H54 (cell line): ENCODE results near the gene FAM149B1.
"Not testable (repeated sequence)": the region's sequence is repeated elsewhere in the genome, so short reads cannot be mapped to it uniquely, and the experiment has no call there.

Experiments
- DNase-seq: peaks from one replicate; pipeline ENCODE4 v3.0.0; 2011; ENCODE audit warnings: low spot score, mixed read lengths; ENCODE audit not compliant: insufficient read length
- FAIRE-seq: peaks from 3 replicates; lab custom pipeline; 2011; peaks lifted over from hg19 to GRCh38; lab: Jason Lieb, UNC
- POLR2A ChIP-seq: IDR thresholded peaks from 2 replicates; pipeline ENCODE4 v1.6.1; 2011; ENCODE audit warnings: low read depth, mild to moderate bottlenecking, low read length

The FAM149B1 gene

DNA sequence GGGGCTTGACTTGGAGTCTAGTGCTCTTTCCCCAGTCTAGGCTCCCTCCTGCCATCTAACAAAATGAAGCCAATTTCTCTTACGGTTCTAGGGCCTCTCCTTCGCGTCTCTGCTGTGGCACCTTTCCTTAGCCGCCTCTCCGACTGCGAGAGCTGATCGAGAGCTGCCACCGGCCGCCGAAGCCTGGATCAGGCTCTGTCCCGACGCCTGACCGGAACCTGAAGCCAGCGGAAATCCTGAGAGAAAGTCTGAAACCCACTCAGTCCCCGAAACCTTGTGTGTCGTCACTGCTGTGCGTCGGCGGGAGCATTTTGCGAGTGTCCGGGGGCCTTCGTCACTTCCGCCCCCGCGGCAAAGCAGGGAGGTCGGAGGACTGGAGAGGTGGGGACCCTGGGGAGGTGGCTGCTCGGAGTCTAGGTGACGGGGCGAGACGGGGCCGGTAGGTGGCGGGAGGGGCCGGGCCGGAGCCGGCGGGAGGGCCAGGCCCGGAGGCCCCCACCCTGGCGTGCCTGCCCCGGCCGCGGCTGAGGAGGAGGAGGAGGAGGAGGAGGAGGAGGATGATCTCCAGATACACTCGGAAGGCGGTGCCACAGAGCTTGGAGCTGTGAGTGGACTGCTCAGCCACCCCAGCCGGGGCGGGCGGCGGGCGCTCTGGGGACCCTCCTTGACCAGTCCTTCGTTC is at the start of gene FAM149B1, which contains the start of gene ECD:
TSS of gene FAM149B1 (plus strand) at position 337 of the 682 bp plus-strand sequence. CDS start at position 558, 221 bp downstream.
TSS of gene ECD (minus strand) at position 226 of the 682 bp plus-strand sequence. CDS start 4,071 bp downstream, outside the sequence.
- peak; percentile 90 for TF ChIP-seq POLR2A
- FAIRE-seq (peak; percentile 99), DNase-seq (peak; percentile 84)

DNA sequence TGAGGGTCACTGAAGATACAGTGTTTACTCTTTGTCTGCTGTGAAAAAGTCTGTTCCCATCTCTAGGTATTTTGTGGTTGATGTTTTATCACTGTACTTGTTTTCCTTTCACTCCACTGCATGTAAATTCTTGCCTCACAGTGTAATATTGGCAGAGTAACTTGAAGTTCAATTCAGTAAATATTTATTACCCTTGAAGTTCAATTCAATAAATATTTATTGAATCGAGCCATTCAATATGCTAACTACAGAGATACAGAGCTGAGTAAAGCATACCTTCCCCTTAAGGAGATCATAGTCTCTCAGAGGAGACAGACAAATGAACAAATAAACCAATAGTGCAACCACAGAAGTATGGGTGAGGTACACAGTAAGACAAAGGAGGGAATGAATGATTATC is 48.5 kb upstream of the FAM149B1 start:
- DNase-seq (no peak), FAIRE-seq (no peak)
- no peak for TF ChIP-seq POLR2A

GRCh38 chr10:73119952-73120351 is 48.0 kb upstream of the FAM149B1 start:
- TF ChIP-seq POLR2A = no peak
- FAIRE-seq = no peak
- DNase-seq = no peak

DNA sequence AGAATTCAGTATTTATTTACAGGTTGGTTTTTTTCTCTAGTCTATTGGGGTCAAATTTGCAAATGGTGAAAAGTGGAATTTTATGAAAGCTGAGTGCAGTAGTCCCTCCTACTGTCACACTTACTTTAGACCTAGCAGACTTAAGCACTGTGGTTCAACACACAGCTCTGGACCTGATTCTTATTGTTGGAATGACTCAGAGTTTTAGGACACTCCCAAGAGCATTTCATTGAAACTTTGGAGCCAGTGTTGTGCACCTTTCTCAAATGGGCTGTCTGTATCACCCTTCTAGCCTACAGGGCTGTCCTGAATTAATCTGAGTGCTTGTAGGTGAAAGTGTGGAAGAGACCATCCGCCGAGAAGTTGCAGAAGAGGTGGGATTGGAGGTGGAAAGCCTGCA is 41.6 kb upstream of the FAM149B1 start:
- peak; percentile 87 for FAIRE-seq

DNA sequence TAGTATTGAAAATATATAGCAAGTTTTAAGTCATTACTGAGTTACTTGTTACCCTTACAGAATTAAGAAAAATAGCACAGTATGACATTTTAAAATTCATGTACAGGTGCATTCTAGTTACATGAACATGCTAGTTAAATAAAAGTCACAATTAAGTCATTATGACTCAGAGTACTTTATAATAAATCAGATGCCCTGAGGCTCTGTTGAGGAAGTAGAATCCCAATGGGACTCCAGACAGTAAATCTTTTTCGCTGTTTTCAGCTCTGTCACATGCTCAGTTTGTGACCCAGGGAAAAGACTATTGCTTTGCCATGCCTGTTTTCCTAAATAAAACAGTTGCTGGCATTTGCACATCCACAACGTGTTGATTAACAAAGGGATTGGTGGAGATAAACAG is 36.6 kb upstream of the FAM149B1 start:
- DNase-seq (no peak), FAIRE-seq (peak; percentile 86)
- TF ChIP-seq POLR2A = no peak

More for the DNA sequence above, 41.6 kb upstream of the FAM149B1 start:
- no peak for TF ChIP-seq POLR2A
- DNase-seq = no peak

GRCh38 chr10:73131913-73132686 is 35.8 kb upstream of the FAM149B1 start:
- TF ChIP-seq POLR2A = no peak
- FAIRE-seq (peak; percentile 88), DNase-seq (no peak)

- FAIRE-seq (peak; percentile 33), DNase-seq (no peak)
- no peak for TF ChIP-seq POLR2A
These were observed 33.2 kb upstream of the FAM149B1 start for GRCh38 chr10:73134727-73135126.

GRCh38 chr10:73136627-73137026 is 31.3 kb upstream of the FAM149B1 start:
- no peak for DNase-seq
- no peak for TF ChIP-seq POLR2A
- peak; percentile 36 for FAIRE-seq

DNA sequence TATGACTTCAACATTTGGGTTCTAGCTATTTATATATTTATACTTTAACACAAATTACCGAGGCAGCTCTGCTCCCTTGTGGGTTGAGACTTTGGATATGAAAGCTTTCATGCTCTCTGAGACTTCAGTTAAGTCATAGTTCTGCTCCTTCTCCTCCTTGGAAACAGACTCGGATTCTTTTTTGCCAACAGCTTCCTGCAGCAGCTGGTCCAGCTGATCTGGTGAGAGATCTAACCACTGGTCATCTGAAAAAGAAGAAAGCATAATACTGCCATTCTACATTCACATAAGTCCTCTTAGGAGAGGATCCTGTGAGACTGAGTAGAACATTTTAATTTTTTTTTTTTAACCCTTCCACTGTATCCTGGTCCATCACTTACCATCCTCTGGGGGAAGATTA is 28.7 kb upstream of the FAM149B1 start:
- no peak for DNase-seq
- TF ChIP-seq POLR2A = no peak
- FAIRE-seq = no peak

GRCh38 chr10:73141603-73142002 is 26.3 kb upstream of the FAM149B1 start:
- FAIRE-seq (no peak), DNase-seq (no peak)
- TF ChIP-seq POLR2A = no peak

GRCh38 chr10:73150633-73151413 is 17.1 kb upstream of the FAM149B1 start:
- not testable (repeated sequence) for DNase-seq, FAIRE-seq

GRCh38 chr10:73152009-73152408 is 15.9 kb upstream of the FAM149B1 start:
- TF ChIP-seq POLR2A = no peak
- FAIRE-seq (peak; percentile 53), DNase-seq (no peak)

DNA sequence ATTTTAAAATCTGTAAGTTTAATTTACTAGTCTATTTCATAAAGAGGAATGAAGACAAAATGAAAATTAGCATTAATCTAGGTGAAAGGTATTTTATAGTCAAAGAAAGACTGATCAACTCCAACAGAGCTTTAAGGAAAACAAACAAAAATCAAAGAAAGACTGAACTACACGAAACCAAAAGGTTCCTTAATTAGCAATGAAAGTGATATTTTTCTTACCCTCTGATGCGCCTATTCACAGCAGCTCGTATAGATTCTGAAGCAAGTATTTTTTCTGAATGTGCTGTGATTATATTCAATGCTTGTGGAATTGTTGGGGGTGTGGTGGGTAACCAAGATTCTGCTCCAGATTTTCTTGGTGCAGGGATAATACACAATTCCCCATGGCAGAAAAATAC is 11.9 kb upstream of the FAM149B1 start:
- FAIRE-seq (peak; percentile 57), DNase-seq (no peak)
- no peak for TF ChIP-seq POLR2A

GRCh38 chr10:73159038-73159648 is 8.8 kb upstream of the FAM149B1 start:
- TF ChIP-seq POLR2A = no peak
- DNase-seq = peak; percentile 19

More at GRCh38 chr10:73159038-73159648, 8.8 kb upstream of the FAM149B1 start:
- FAIRE-seq = peak; percentile 93
